Measurements from ENCODE around the gene ADAMTS7. TPM values are rescaled to one million over a fixed set of nuclear protein-coding genes. Genes with fewer than 3 reads are reported as not detected.
"Not testable (repeated sequence)": the region's sequence is repeated elsewhere in the genome, so short reads cannot be mapped to it uniquely, and the experiment has no call there.

The ADAMTS7 gene
- total RNA-seq, 4 donors from 2014 or later: 0.95 to 4.8 (median 1.7) TPM

GRCh38 chr15:78850352-78850751, 39.1 kb upstream of the ADAMTS7 start:
- Histone ChIP-seq H3K4me1 (no peaks in the 10 kb centered on the region), H3K36me3 (no peaks in the 10 kb centered on the region), H3K27me3 (no peaks in the 10 kb centered on the region), H3K27ac (no peak overlapping the region), H3K9me3 (no peaks in the 10 kb centered on the region), H3K4me3 (no peak overlapping the region)
- DNase-seq: no peak
- TF ChIP-seq POLR2AphosphoS5 (IDR thresholded peaks at IDR 0.05): no peak
- TF ChIP-seq EP300 (IDR thresholded peaks at IDR 0.05; ENCODE audit: low read depth): no peak
- TF ChIP-seq CTCF (IDR thresholded peaks at IDR 0.05): no peak
- no peak for TF ChIP-seq POLR2A (IDR thresholded peaks at IDR 0.05)
- in situ Hi-C loops (cut with MboI; ENCODE audit: low pct_ligation_motif_present in 1 of 4, low pct_unique_long_range_greater_than_20kb in 1 of 4, low sequenced_read_pairs in 3 of 4) (no loop called here), intact Hi-C loops (cut with DNase I; ENCODE audit: low total_unique reads) (no loop called here)
- 86 to 93% methylated on average over 2 of the region's 2 CpGs for WGBS, 2 donors (ENCODE audit: low coverage in 1 of 2)

- H3K4me1 ChIP-seq; H3K27me3 ChIP-seq; in situ Hi-C loops (cut with MboI; ENCODE audit: low pct_ligation_motif_present in 1 of 4, low pct_unique_long_range_greater_than_20kb in 1 of 4, low sequenced_read_pairs in 3 of 4); DNase-seq; H3K27ac ChIP-seq; H3K9me3 ChIP-seq; H3K4me3 ChIP-seq; intact Hi-C loops (cut with DNase I; ENCODE audit: low total_unique reads); H3K36me3 ChIP-seq: not testable (repeated sequence)
- WGBS, 2 donors (ENCODE audit: low coverage in 1 of 2): 86% methylated on average over 15 of the region's 15 CpGs; no CpG with 5 or more reads in 1 of the 2 donors
Measured at GRCh38 chr15:78847387-78847906, 36.2 kb upstream of the ADAMTS7 start.

GRCh38 chr15:78846906-78847305, 35.6 kb upstream of the ADAMTS7 start:
- H3K4me1 ChIP-seq; in situ Hi-C loops (cut with MboI; ENCODE audit: low pct_ligation_motif_present in 1 of 4, low pct_unique_long_range_greater_than_20kb in 1 of 4, low sequenced_read_pairs in 3 of 4); DNase-seq; H3K36me3 ChIP-seq; H3K27ac ChIP-seq; H3K27me3 ChIP-seq; intact Hi-C loops (cut with DNase I; ENCODE audit: low total_unique reads); H3K9me3 ChIP-seq; H3K4me3 ChIP-seq: not testable (repeated sequence)
- WGBS, 2 donors (ENCODE audit: low coverage in 1 of 2): 98% methylated on average over 14 of the region's 27 CpGs; no CpG with 5 or more reads in 1 of the 2 donors

GRCh38 chr15:78842519-78842918, 31.3 kb upstream of the ADAMTS7 start:
- no peaks in the 10 kb centered on the region for H3K4me1 ChIP-seq
- no peaks in the 10 kb centered on the region for H3K9me3 ChIP-seq
- no peaks in the 10 kb centered on the region for H3K36me3 ChIP-seq
- no peak for DNase-seq
- intact Hi-C loops (cut with DNase I; ENCODE audit: low total_unique reads): no loop called here
- no peaks in the 10 kb centered on the region for H3K27me3 ChIP-seq
- no peak for TF ChIP-seq EP300 (IDR thresholded peaks at IDR 0.05; ENCODE audit: low read depth)
- no peak for TF ChIP-seq POLR2A (IDR thresholded peaks at IDR 0.05)
- H3K4me3 ChIP-seq: no peak overlapping the region
- in situ Hi-C loops (cut with MboI; ENCODE audit: low pct_ligation_motif_present in 1 of 4, low pct_unique_long_range_greater_than_20kb in 1 of 4, low sequenced_read_pairs in 3 of 4): no loop called here
- H3K27ac ChIP-seq: no peak overlapping the region
- 61 to 77% methylated on average over 3 of the region's 3 CpGs for WGBS, 2 donors (ENCODE audit: low coverage in 1 of 2)

GRCh38 chr15:78841891-78842290, 30.6 kb upstream of the ADAMTS7 start:
- Histone ChIP-seq H3K4me3 (no peak overlapping the region), H3K36me3 (no peaks in the 10 kb centered on the region), H3K27me3 (no peaks in the 10 kb centered on the region), H3K9me3 (no peaks in the 10 kb centered on the region), H3K27ac (no peak overlapping the region), H3K4me1 (no peaks in the 10 kb centered on the region)
- no peak for DNase-seq
- TF ChIP-seq POLR2AphosphoS5 (IDR thresholded peaks at IDR 0.05) (no peak), CTCF (IDR thresholded peaks at IDR 0.05) (no peak), POLR2A (IDR thresholded peaks at IDR 0.05) (no peak), EP300 (IDR thresholded peaks at IDR 0.05; ENCODE audit: low read depth) (no peak)
- 81% methylated on average over 6 of the region's 6 CpGs; no CpG with 5 or more reads in 1 of the 2 donors for WGBS, 2 donors (ENCODE audit: low coverage in 1 of 2)
- intact Hi-C loops (cut with DNase I; ENCODE audit: low total_unique reads) (no loop called here), in situ Hi-C loops (cut with MboI; ENCODE audit: low pct_ligation_motif_present in 1 of 4, low pct_unique_long_range_greater_than_20kb in 1 of 4, low sequenced_read_pairs in 3 of 4) (no loop called here)

- no peak overlapping the region for H3K4me3 ChIP-seq
- H3K27me3 ChIP-seq: no peaks in the 10 kb centered on the region
- intact Hi-C loops (cut with DNase I; ENCODE audit: low total_unique reads) (no loop called here), in situ Hi-C loops (cut with MboI; ENCODE audit: low pct_ligation_motif_present in 1 of 4, low pct_unique_long_range_greater_than_20kb in 1 of 4, low sequenced_read_pairs in 3 of 4) (no loop called here)
- no peak overlapping the region for H3K27ac ChIP-seq
- TF ChIP-seq CTCF (IDR thresholded peaks at IDR 0.05) (no peak), POLR2AphosphoS5 (IDR thresholded peaks at IDR 0.05) (no peak), EP300 (IDR thresholded peaks at IDR 0.05; ENCODE audit: low read depth) (no peak), POLR2A (IDR thresholded peaks at IDR 0.05) (no peak)
- no peaks in the 10 kb centered on the region for H3K4me1 ChIP-seq
- no peak for DNase-seq
- H3K36me3 ChIP-seq: no peaks in the 10 kb centered on the region
- H3K9me3 ChIP-seq: no peaks in the 10 kb centered on the region
- WGBS, 2 donors (ENCODE audit: low coverage in 1 of 2): 38 to 59% methylated on average over 1 to 3 of the region's 3 CpGs
Measured at GRCh38 chr15:78841376-78841706, 30.1 kb upstream of the ADAMTS7 start.
